HG02678 (cell line): Measurements from ENCODE around the gene SAMMSON.

ENCODE experiments used
- ATAC-seq: cut with Tn5 transposase; IDR thresholded peaks from one replicate; pipeline ENCODE4 v1.9.1; 2021; ENCODE audit warnings: mild to moderate bottlenecking, moderate library complexity; ENCODE audit not compliant: unreplicated experiment

SAMMSON gene

DNA sequence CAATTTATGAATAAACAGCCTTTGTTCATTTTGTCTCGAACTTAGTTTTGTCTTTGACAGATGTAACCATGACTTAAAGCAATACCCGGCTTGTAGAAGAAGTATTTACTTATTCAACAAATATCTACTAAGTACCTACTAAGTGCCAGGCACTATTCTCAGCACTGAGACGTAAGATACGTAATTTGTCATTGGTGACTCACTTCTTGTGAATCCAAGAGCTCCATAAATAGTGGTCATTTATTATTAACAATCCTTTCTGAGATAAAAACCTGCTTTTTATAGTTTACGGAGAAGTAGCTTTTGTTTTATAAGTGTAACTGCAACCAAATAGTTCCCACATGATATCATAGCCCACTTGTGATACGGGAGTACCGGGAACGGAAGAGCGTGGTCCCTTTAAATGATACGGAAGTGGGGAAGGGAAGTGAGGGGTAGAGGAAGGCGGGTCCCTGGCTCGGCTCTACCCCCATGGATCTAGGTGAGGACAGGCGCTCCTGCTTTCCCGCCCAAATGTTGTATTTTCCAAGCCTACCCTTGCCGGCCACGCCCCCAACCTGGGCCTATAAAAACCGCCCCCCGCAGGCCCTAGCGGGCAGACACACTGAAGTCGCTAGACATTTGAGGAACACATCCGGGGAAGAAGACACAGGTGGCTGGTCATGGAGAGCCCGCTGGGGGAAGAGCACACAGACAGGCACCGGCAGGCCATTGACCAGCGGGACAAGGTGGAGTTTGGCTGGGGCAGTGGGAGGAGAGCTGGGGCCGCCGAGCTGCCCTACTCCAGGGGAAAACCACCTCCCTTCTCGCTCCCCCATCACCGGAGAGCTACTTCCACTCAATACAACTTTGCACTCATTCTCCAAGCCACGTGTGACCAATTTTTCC lies at the start of gene SAMMSON:
TSS of gene SAMMSON (plus strand) at position 594 of the 888 bp plus-strand sequence.
- no peak for ATAC-seq

DNA sequence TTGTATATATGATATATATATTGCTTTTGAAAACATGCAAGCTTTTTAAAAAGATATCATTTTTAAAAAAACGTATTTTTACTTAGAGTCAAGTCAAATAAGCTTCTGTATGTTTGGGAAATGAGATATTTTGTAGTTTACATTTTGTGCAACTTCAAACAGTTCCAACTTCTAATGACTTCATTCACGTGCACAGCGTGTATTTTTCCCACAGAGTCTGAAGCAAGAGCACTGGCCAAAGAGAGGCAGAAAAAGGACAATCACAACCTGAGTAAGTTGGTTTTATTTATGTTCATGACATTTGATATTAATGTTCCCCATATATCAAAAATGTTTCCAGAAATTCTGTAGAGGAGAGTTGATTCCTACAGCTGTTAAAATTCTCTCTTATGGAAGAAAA lies 47.9 kb upstream of the SAMMSON start:
- ATAC-seq, result no peak

DNA sequence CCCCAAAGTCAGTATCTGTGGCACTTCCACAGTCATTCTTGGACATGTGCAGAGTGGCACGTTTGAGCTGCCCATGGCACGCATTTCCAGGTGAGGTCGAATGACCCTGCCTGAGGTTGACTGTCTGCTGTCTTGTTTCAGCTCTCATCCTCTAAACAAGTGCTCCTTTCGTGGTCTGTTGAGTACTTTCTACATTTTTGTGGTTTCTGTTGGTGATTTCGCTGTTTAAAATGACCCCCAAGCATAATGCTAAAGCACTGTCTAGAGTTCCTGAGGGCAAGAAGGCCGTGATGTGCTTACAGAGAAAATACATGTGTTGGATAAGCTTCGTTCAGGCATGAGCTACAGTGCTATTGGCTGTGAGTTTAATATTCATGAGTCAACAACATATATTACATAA lies 40.0 kb upstream of the SAMMSON start:
- no peak for ATAC-seq

DNA sequence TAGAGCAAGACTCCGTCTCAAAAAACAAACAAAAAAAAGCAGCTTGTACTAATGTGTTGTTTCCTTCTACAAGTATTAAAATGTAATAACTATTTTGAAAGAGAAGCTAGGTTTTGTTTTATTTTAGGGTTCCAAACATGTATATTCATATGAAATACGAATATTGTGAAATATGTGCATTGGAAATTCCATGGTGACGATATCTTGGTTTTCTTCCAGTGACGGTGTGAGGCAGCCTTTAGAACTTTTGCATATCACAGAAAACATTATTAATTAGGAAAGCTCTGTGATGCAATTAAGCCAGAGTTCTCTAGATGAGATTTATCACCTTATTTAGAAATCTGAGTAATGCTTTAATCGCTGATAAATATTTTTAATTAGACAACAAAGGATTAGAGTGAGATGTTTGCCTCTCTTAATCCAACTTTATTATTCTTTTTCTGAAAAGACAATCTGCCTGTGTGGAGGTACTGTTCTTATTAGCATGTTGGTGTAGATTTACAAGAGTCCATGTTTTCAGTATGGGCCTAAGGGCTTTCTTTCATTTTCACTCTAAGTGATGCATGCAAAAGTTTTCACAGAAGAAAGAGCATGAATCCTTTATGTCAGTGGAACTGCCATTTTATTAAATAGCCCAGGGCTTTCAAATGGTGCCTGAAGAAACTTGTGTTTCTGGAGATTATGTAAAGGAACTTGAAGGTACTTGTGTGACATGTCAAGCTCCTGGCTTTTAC lies 37.7 kb upstream of the SAMMSON start:
- no peak for ATAC-seq

DNA sequence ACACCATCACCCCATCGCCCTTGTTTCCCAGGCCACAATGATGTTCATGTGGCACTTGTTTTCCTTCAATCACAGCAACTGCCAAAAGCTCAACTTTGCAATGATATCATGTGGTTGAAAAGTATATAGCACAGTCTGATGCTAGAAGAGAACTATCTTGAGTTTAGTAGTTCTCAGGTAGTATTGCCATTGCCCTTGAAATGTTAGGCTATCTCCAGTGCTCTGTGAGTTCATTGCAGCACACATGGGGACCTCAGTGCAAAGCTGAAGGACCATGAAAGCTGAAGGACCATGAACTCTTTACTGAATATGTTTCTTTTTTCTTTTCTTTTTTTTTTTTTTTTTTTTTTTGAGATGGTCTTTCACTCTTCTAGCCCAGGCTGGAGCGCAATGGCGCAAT lies 35.9 kb upstream of the SAMMSON start:
- ATAC-seq, result no peak

DNA sequence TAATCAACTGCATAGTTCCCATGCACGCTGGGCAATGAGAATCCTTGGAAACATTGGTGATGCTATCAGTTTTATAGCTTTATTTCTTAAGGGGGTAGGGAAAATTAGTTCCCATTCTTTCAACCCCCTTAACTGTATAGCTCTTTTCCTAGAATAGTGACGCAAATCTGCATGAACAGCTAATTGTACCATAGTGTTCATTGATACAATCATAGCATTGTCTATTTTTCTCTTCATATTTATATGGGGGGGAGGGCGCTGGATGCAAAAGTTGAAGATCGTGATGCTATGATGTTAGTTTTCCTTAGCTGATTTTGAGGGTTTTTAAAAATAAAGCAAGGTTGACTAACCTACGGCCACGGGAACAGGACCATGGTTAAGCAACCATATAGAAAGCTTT lies 32.4 kb upstream of the SAMMSON start:
- no peak for ATAC-seq

- no peak for ATAC-seq
Observed at GRCh38 chr3:69970827-69971226, 28.7 kb upstream of the SAMMSON start.

DNA sequence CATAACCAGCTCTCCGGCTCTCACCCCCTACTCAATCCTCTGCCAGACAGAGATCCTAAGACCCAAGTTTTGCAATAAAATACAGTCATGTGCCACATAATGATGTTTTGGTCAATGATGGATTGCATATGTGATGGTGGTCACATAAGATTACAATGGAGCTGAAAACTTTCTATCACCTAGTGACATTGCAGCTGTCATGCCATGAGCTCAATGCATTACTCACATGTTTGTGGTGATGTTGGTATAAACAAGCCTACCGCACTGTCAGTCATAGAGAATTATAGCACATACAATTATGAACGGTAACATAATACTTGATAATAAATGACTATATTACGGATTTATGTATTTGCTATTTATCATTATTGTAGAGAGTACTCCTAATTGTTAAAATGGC lies 26.9 kb upstream of the SAMMSON start:
- ATAC-seq, result no peak

GRCh38 chr3:69976021-69976420 lies 23.5 kb upstream of the SAMMSON start:
- ATAC-seq, result no peak

GRCh38 chr3:69983546-69984265 lies 15.8 kb upstream of the SAMMSON start:
- no peak for ATAC-seq

GRCh38 chr3:69985266-69985665 lies 14.3 kb upstream of the SAMMSON start:
- no peak for ATAC-seq

DNA sequence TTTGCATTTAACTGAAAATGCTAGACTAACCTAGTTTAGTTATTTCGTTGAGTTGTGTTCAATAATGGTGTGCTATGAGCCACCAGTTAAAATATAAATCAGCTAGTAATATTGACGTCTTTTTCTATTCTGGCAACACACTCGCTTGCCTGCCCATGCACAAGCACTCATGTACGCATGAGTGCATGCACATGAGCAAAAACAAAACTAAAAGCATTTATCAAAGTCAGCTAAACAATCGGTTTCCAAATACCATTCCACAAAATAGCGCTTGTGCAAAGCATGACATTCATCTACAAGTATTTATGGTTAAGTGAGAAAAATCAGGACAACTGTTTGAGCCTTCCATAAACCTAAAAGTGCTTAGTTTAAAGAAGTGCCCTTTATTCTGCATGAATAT lies 13.1 kb upstream of the SAMMSON start:
- no peak for ATAC-seq

GRCh38 chr3:69987833-69988232 lies 11.7 kb upstream of the SAMMSON start:
- no peak for ATAC-seq

GRCh38 chr3:69993757-69994156 lies 5.8 kb upstream of the SAMMSON start:
- ATAC-seq, result no peak

DNA sequence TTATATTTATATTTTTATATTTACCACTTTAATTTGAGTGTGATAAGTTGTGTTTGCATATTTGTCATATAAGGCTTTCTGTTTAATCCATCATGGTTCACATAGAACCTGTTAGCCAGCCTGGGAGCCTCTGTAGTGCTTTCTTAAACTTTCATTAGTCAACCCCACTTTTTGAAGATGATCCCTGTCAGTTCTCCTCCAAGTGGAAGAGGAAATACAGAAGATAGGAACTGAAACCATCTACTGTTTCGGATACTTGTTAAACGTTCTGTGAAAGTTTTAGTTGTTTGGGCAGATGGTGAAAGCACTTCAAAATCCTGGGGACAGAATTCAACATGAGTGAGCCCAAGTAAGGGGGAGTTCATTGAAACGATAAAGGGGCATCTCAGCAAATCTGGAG lies 4.6 kb upstream of the SAMMSON start:
- ATAC-seq, result no peak

GRCh38 chr3:69997631-69998307 lies 1.8 kb upstream of the SAMMSON start:
- no peak for ATAC-seq

DNA sequence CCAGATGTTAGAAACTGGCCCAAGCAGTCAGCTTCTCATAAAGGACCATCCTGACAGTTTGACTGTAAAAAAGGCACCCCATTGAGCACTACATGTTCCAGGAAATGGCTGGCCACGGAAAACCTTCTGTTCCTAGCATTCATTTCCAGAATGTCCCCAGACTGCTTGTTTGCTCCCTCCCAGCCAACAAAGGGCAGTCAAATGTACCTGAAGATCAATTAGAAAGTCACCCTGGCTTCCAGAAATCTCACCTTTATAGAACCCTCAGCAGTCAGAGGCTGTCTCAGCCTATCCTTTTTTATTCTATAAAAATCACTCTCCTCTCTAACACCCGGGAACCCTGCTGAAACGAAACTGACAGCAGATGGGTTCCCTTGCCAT lies 784 bp upstream of the SAMMSON start:
- no peak for ATAC-seq

GRCh38 chr3:70000028-70000410 lies 486 bp downstream of the SAMMSON start:
- ATAC-seq, result no peak

GRCh38 chr3:70000563-70001081 lies 1.1 kb downstream of the SAMMSON start:
- ATAC-seq, result no peak

- ATAC-seq, result no peak
Observed at GRCh38 chr3:70003119-70003518, 3.6 kb downstream of the SAMMSON start.

GRCh38 chr3:70006089-70006488 lies 6.6 kb downstream of the SAMMSON start:
- ATAC-seq, result no peak
